ENCODE results near the gene LRRC10.
A peak's percentile ranks its signal among the peaks of the same experiment; 100 is the strongest.

The LRRC10 gene, protein sequence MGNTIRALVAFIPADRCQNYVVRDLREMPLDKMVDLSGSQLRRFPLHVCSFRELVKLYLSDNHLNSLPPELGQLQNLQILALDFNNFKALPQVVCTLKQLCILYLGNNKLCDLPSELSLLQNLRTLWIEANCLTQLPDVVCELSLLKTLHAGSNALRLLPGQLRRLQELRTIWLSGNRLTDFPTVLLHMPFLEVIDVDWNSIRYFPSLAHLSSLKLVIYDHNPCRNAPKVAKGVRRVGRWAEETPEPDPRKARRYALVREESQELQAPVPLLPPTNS

GRCh38 chr12:69610729-69611128 is at the start of gene LRRC10:
TSS of gene LRRC10 (minus strand) at chr12:69610907. CDS start at chr12:69610838, 69 bp downstream.
- DNase-seq, result no peak

GRCh38 chr12:69660164-69660863 is 49.6 kb upstream of the LRRC10 start:
- no peak for DNase-seq

- no peak for DNase-seq
Measured at GRCh38 chr12:69658203-69658602, 47.5 kb upstream of the LRRC10 start.

DNA sequence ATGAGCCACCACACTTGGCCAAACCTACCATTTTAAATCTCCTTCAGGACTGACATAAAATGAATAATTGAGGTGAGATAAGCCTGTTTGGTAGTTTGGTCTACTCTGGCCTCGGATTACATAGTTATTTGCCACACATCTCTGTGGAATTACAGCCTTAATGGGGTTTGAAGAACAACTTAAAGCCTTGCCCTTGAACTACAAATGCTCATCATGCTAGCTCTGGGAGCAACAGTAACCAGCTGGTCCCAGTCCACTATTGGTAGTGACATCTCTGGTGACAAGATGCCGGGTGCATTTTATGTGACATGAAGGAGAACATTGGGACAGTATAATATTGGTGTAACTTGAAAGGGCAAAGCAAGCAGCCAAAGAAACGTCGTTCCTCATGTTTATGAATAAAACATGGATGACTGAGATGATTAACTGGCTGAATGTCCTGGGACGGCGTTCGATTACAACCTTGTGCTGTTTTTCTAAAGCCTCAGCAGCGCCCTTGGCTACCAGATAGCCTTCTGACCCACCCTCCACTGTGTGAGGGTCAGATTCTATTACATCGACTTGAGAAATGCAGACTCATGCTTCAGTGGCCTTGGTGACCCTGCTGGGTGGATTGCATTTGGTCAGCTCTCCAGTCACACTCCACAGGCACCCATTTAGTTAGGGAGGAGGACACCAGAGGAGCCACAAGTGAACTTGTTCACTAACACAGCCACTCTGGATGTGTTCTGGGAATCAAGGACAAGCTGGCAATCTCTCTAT is 46.9 kb upstream of the LRRC10 start:
- DNase-seq, result no peak

- no peak for DNase-seq
Measured at GRCh38 chr12:69655616-69656340, 45.1 kb upstream of the LRRC10 start.

- no peak for DNase-seq
Measured at GRCh38 chr12:69653703-69654102, 43.0 kb upstream of the LRRC10 start.

GRCh38 chr12:69651922-69652321 is 41.2 kb upstream of the LRRC10 start:
- no peak for DNase-seq

GRCh38 chr12:69649529-69649928 is 38.8 kb upstream of the LRRC10 start:
- DNase-seq, result no peak

DNA sequence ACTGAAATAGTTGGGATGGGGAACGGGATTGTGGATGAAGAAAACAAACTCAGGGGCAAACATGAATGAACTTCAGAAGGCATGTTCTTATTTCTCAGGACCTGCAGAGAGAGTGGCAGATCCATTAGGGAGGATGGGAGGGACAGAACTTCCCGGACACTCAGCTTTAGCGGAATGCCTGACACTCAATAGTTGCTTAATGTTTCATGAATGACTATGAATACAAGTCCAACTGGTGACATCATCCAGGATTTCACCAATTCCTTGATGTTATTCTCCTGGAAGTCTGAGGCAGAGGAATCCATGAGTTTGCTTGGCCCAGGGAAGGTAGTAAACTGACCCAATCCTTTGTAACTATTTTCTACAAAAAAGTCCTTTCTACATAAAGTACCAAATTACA is 37.8 kb upstream of the LRRC10 start:
- no peak for DNase-seq

DNA sequence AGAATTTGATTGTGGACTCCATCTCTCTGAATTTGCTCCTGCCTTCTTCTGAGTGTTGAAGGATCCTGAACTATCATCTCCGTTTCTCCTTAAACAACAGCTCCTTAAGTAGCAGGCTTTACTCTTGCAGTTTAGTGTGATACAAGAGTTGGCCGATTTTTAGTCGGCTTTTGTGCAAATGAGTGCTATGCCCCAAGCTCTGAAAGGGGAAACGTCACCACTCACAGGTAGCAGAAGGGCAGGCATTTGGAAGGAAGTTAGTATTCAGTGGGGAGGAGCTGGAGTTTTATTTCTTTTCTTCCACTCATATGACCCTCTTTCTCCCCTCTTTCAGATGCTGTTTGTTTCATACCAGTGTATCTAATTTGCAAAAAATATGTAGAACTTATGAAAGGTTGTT is 36.5 kb upstream of the LRRC10 start:
- DNase-seq, result no peak

DNA sequence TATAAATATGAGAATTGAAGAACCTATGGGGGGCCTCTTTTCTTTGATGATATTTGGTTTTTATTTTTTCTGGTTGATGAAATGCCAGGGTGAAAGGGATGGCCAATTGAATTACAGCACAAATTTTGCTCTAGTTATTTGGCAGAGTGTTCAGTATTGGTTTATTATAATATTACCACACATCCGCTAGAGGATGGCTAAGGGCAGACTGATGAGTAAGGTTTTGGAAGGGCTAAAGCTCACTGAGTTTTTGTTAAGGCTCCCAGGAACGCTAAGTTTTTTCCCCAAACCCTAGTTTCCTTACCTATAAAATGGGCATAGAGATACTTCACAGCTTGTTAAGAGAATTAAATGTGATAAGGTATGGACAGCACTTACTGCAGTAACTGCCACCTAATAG is 34.3 kb upstream of the LRRC10 start:
- DNase-seq, result no peak

DNA sequence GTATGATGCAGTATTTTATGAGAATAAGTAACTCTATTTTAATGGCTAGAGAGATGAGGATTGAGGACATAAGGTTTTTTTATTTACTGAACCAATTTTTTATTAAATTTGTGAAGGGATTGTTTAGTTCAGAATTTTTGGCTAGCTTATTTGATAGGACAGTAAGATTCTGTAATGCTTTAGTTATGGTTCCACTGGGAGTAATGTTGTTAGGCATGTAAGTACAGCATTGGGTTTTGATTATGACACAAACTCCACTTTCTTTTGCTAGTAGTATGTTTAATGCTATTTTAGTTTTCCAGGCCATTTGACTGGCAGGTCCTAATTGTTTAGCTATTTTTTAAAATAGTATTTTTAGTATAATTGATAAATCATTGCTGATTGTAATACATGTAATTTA is 33.8 kb upstream of the LRRC10 start:
- DNase-seq, result no peak

GRCh38 chr12:69642531-69642930 is 31.8 kb upstream of the LRRC10 start:
- DNase-seq, result peak; percentile 15

DNA sequence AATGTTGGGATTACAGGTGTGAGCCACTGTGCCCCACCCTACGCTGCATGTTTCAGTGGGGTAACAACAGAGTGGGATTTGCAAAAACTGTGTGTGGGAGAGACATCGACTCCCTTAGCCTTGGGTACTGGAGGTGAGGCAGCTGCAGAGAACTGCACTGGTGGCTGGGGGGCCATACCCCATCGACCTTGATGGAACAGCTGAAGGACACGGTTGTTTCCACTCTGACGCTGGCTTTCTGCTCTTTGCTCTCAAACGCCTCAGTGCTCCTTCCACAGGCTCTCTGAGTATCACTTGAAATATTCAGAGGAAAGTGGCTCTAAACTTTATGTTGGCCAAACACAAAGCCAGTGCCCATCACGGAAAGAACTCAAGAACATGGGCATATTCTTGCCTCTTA is 30.8 kb upstream of the LRRC10 start:
- no peak for DNase-seq

GRCh38 chr12:69639400-69640016 is 28.8 kb upstream of the LRRC10 start:
- peak; percentile 53 for DNase-seq

DNA sequence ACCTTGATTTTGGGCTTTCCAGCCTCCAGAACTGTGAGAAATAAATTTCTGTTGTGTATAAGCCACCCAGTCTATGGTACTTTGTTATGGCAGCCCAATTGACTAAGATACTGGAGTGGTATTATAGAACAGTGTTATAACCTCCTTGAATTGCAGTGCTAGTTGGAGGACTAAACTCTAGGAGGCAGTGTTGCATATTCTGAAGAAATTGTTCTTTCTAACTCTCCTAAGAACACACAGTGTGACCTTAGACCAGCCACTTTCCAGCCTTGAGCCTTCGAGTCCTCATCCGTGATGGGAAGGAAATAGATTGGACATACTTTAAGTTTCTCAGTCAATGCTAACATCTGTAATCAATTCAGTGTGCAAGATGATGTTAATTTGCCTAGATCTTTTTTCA is 22.4 kb upstream of the LRRC10 start:
- DNase-seq, result no peak

DNA sequence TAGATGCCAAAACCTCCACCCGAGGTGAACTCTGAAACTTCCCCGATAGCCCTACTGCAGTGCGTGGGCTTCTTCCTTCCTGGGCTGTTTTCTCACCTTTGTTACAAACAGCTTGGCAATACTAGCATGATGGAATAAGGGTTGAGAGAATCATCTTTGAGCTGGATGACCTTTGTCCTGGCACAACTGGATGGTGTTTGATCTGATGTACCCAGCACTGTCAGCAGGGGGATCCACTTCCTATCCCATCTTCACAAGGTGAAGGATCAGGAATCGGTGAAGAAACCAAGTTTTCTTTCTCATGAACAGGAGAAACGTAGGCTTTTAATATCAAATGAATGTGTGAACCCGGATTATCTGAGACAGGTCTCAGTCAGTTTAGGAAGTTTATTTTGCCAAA is 19.5 kb upstream of the LRRC10 start:
- DNase-seq, result no peak

- DNase-seq, result no peak
Measured at GRCh38 chr12:69627501-69627900, 16.8 kb upstream of the LRRC10 start.

- peak; percentile 96 for DNase-seq
Measured at GRCh38 chr12:69623970-69624369, 13.3 kb upstream of the LRRC10 start.

DNA sequence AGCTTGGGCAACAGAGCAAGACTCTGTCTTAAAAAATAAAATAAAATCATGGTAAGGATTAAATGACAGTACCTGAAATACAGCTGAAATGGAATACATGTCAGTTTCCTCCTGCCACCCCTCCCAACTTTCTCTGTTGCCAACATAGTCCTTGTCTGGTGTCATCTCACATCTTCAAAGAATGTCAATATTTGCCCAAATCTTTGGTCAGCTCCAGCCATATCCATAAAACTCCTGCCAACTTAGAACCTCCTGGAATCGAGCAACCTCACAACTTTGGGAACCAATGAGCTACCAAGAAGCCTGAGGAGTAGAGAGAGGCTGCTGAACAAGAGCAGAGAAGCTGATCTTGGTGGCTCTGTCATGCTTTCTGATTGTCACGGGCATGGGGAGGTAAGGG is 10.8 kb upstream of the LRRC10 start:
- no peak for DNase-seq

GRCh38 chr12:69620921-69621320 is 10.2 kb upstream of the LRRC10 start:
- DNase-seq, result no peak

DNA sequence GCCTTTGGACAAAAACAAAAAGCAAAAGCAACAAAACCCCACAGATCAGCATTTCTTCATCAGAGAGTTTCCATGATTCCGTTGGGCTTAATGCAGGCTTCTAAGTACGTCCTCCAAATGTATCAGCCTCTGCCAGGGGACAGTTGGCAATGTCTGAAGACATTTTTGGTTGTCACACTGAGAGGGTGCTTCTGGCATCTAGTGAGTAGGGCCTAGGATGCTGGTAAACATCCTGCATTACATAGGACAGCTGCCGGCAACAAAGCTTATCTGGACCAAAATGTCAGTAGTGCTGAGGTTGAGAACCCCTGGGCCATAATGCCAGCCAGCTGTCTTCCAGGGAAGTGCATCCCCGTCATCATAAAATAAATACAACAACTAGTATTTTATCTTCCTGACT is 9.4 kb upstream of the LRRC10 start:
- DNase-seq, result no peak

GRCh38 chr12:69619050-69619449 is 8.3 kb upstream of the LRRC10 start:
- DNase-seq, result no peak

All from NCI-H2107 (cell line).